ENCODE measurements around the gene VPS45. TPM values are rescaled to one million over a fixed set of nuclear protein-coding genes. Genes with fewer than 3 reads are reported as not detected.

Gene VPS45
- polyA plus RNA-seq, 1 experiment = 29.0 TPM

- Histone ChIP-seq H3K36me3 (ENCODE audit: control insufficient read depth, insufficient read depth, low read length) (peaks cover 6% of the 10 kb centered on the region), H3K27me3 (ENCODE audit: control insufficient read depth, insufficient read depth, low read length) (no peaks in the 10 kb centered on the region), H3K4me3 (ENCODE audit: low read depth, low read length) (no peak overlapping the region)
- DNase-seq (ENCODE audit: low read depth) = no peak
- POLR2A ChIA-PET = no interaction called here
- CTCF ChIA-PET = interaction anchor here (1.4 to 7.3 kb wide), 5 partner anchors 11 to 90 kb away, joined by 3 to 101 read pairs (median 7); no protein-coding TSS in a partner anchor
- no peak for TF ChIP-seq CTCF (IDR thresholded peaks at IDR 0.05; ENCODE audit: insufficient read depth, low read depth, low read length)
Observed at GRCh38 chr1:150164224-150164623, 96.6 kb downstream of the VPS45 start.

GRCh38 chr1:150164779-150165178 is 97.2 kb downstream of the VPS45 start:
- ChIA-PET CTCF (interaction anchor here (0.7 to 7.3 kb wide), 10 partner anchors 11 to 91 kb away, joined by 3 to 101 read pairs (median 6); no protein-coding TSS in a partner anchor), POLR2A (no interaction called here)
- H3K27me3 ChIP-seq (ENCODE audit: control insufficient read depth, insufficient read depth, low read length) = no peaks in the 10 kb centered on the region
- peaks cover under 1% of the 10 kb centered on the region; the same call in 1 of the 2 replicates for H3K36me3 ChIP-seq (ENCODE audit: control insufficient read depth, insufficient read depth, low read length)
- no peak for TF ChIP-seq CTCF (IDR thresholded peaks at IDR 0.05; ENCODE audit: insufficient read depth, low read depth, low read length)
- no peak overlapping the region for H3K4me3 ChIP-seq (ENCODE audit: low read depth, low read length)
- DNase-seq (ENCODE audit: low read depth) = no peak

- no peaks in the 10 kb centered on the region for H3K27me3 ChIP-seq (ENCODE audit: control insufficient read depth, insufficient read depth, low read length)
- H3K36me3 ChIP-seq (ENCODE audit: control insufficient read depth, insufficient read depth, low read length) = no peaks in the 10 kb centered on the region
- ChIA-PET POLR2A (no interaction called here), CTCF (interaction anchor here (0.5 to 7.3 kb wide), 27 partner anchors 8 to 522 kb away, joined by 3 to 101 read pairs (median 4); partner anchors contain the start of genes PLEKHO1 and VPS45)
- no peak for DNase-seq (ENCODE audit: low read depth)
- peak; percentile 84 for TF ChIP-seq CTCF (IDR thresholded peaks at IDR 0.05; ENCODE audit: insufficient read depth, low read depth, low read length)
- H3K4me3 ChIP-seq (ENCODE audit: low read depth, low read length) = no peak overlapping the region
Observed at GRCh38 chr1:150165622-150166612, 98.3 kb downstream of the VPS45 start.

- peak; percentile 85 for TF ChIP-seq CTCF (IDR thresholded peaks at IDR 0.05; ENCODE audit: insufficient read depth, low read depth, low read length)
- Histone ChIP-seq H3K36me3 (ENCODE audit: control insufficient read depth, insufficient read depth, low read length) (no peaks in the 10 kb centered on the region), H3K4me3 (ENCODE audit: low read depth, low read length) (no peak overlapping the region), H3K27me3 (ENCODE audit: control insufficient read depth, insufficient read depth, low read length) (no peaks in the 10 kb centered on the region)
- ChIA-PET POLR2A (no interaction called here), CTCF (interaction anchor here (1.0 to 7.3 kb wide), 21 partner anchors 10 to 323 kb away, joined by 3 to 101 read pairs (median 4); partner anchors contain the start of genes PLEKHO1 and VPS45)
- DNase-seq (ENCODE audit: low read depth) = no peak
Observed at GRCh38 chr1:150168960-150169601, 101.5 kb downstream of the VPS45 start.

- DNase-seq (ENCODE audit: low read depth) = no peak
- Histone ChIP-seq H3K36me3 (ENCODE audit: control insufficient read depth, insufficient read depth, low read length) (no peaks in the 10 kb centered on the region), H3K4me3 (ENCODE audit: low read depth, low read length) (no peak overlapping the region), H3K27me3 (ENCODE audit: control insufficient read depth, insufficient read depth, low read length) (no peaks in the 10 kb centered on the region)
- no peak for TF ChIP-seq CTCF (IDR thresholded peaks at IDR 0.05; ENCODE audit: insufficient read depth, low read depth, low read length)
- ChIA-PET CTCF (interaction anchor here (1.0 to 3.1 kb wide), 7 partner anchors 11 to 213 kb away, joined by 3 to 21 read pairs (median 4); no protein-coding TSS in a partner anchor), POLR2A (interaction anchor here (1.0 kb wide), 1 partner anchor 22 kb away, joined by 6 read pairs; the partner anchor contains the start of gene PLEKHO1)
Observed at GRCh38 chr1:150171801-150172200, 104.2 kb downstream of the VPS45 start.
